Kidney (tissue), 14 donors: ENCODE results near the gene RNF39. TPM values are rescaled to one million over a fixed set of nuclear protein-coding genes. Genes with fewer than 3 reads are reported as not detected.

Experiments used
- DNase-seq, 5 donors: peaks; one replicate each; pipeline ENCODE4 v3.0.0-alpha.2; 2013 to 2020
- FAIRE-seq: peaks from 2 replicates; lab custom pipeline; 2012; peaks lifted over from hg19 to GRCh38; lab: Jason Lieb, UNC
- H3K27ac ChIP-seq, 2 donors: one replicate each; pipeline ENCODE4 v1.7.0; 2013; ENCODE audit warnings: low read depth in 2 of 2, low read length in 2 of 2, inconsistent platforms in 1 of 2
- H3K27me3 ChIP-seq: one replicate; pipeline ENCODE4 v1.7.1; 2013; ENCODE audit warnings: low read length, inconsistent platforms; ENCODE audit not compliant: control insufficient read depth, insufficient read depth
- H3K36me3 ChIP-seq, 3 donors: one replicate each; pipeline versions ENCODE4 v1.7.0 to v1.7.1; 2013; ENCODE audit warnings: low read length in 3 of 3, control low read depth in 1 of 3, inconsistent platforms in 1 of 3; ENCODE audit not compliant: insufficient read depth in 3 of 3, control insufficient read depth in 2 of 3
- H3K4me1 ChIP-seq, 3 donors: one replicate each; pipeline versions ENCODE4 v1.7.0 to v1.7.1; 2013; ENCODE audit warnings: low read length in 3 of 3, inconsistent platforms in 1 of 3, low read depth in 1 of 3; ENCODE audit not compliant: control insufficient read depth in 2 of 3, insufficient read depth in 2 of 3
- H3K4me3 ChIP-seq, 3 donors: one replicate each; pipeline versions ENCODE4 v1.7.0 to v1.8.1; 2013; ENCODE audit warnings: low read length in 3 of 3, control low read depth in 1 of 3, inconsistent platforms in 1 of 3
- H3K9ac ChIP-seq, 3 donors: one replicate each; pipeline versions ENCODE4 v1.7.0 to v1.7.1; 2013; ENCODE audit warnings: low read length in 3 of 3, control low read depth in 1 of 3, inconsistent platforms in 1 of 3
- H3K9me3 ChIP-seq, 3 donors: one replicate each; pipeline versions ENCODE4 v1.7.0 to v1.7.1; 2013; ENCODE audit warnings: low read length in 3 of 3, control low read depth in 1 of 3, inconsistent platforms in 1 of 3; ENCODE audit not compliant: control insufficient read depth in 2 of 3, insufficient read depth in 1 of 3
- intact Hi-C: fragments of 100-400 bp; cut with DNase I; formaldehyde crosslinking; loops from one replicate; pipeline ENCODE4 v1.11.1; 2022
- polyA plus RNA-seq: library from polyadenylated mRNA; stranded (reverse); fragments of 350-450 nt; fragmentation: Illumina TruSeq; extraction: RNeasy Lipid Tissue Mini Kit (QIAGEN cat#74804); gene quantifications from one replicate; pipeline ENCODE4 v1.2.3, GENCODE V29; 2014; ENCODE audit warnings: low read depth, low replicate concordance; ENCODE audit not compliant: insufficient read depth
- total RNA-seq: library from RNA; stranded (reverse); fragmentation: NEBNext Ultra II Directional; extraction: Animal tissue kit (Norgen Biotek cat#: 25700); gene quantifications from one replicate; pipeline ENCODE4 v1.2.1, GENCODE V29; 2021
- TF ChIP-seq, protein P1 (sequence below): IDR thresholded peaks from 3 replicates; pipeline ENCODE4 v1.5.1; 2012; ENCODE audit warnings: mild to moderate bottlenecking, moderate library complexity, borderline replicate concordance; ENCODE audit not compliant: insufficient read depth; ENCODE audit errors: extremely low read depth
- donor health status: control.
- donor health status: control.
- donor health status: control.
- donor health status: control.
- donor health status: control.
- donor health status: DM: yes; HTN: yes; CAD: no.
- donor health status: Normal renal cell carcinoma (clear cell type).

RNF39 gene
- total and polyA plus RNA-seq, 2 donors from 2014 or later, result 1.3 TPM; not detected in 1

DNA sequence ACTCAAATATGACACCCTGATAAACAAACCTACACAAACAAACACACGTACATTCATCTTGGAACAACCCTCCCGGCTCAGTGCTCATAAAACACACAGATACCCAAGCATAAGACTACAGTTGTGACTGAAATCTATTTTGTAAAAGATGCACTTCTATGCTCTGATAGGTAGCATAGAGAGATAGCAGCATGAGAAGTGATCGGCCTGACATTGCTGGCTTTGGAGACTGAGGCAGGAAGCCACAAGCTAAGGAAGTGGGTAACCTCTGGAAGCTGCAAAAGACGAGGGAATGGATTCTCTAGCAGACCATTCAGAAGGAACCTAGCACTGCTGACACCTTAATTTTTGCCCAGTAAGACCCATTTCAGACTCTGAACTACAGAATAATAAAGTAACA is 1.6 kb upstream of the RNF39 start:
- peaks cover 50% of the 10 kb centered on the region for H3K27me3 ChIP-seq
- no peaks in the 10 kb centered on the region for H3K9me3 ChIP-seq
- FAIRE-seq (no peak), DNase-seq (no peak)
- intact Hi-C loops, result no loop called here
- H3K27ac ChIP-seq, result no peak overlapping the region
- H3K4me3 ChIP-seq, result no peak overlapping the region
- no peak overlapping the region for H3K9ac ChIP-seq
- peaks cover 0 to 8% (median 3%) of the 10 kb centered on the region in 3 donors for H3K4me1 ChIP-seq
- H3K36me3 ChIP-seq, result no peaks in the 10 kb centered on the region
- TF ChIP-seq, protein P1, sequence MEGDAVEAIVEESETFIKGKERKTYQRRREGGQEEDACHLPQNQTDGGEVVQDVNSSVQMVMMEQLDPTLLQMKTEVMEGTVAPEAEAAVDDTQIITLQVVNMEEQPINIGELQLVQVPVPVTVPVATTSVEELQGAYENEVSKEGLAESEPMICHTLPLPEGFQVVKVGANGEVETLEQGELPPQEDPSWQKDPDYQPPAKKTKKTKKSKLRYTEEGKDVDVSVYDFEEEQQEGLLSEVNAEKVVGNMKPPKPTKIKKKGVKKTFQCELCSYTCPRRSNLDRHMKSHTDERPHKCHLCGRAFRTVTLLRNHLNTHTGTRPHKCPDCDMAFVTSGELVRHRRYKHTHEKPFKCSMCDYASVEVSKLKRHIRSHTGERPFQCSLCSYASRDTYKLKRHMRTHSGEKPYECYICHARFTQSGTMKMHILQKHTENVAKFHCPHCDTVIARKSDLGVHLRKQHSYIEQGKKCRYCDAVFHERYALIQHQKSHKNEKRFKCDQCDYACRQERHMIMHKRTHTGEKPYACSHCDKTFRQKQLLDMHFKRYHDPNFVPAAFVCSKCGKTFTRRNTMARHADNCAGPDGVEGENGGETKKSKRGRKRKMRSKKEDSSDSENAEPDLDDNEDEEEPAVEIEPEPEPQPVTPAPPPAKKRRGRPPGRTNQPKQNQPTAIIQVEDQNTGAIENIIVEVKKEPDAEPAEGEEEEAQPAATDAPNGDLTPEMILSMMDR, result no peak

DNA sequence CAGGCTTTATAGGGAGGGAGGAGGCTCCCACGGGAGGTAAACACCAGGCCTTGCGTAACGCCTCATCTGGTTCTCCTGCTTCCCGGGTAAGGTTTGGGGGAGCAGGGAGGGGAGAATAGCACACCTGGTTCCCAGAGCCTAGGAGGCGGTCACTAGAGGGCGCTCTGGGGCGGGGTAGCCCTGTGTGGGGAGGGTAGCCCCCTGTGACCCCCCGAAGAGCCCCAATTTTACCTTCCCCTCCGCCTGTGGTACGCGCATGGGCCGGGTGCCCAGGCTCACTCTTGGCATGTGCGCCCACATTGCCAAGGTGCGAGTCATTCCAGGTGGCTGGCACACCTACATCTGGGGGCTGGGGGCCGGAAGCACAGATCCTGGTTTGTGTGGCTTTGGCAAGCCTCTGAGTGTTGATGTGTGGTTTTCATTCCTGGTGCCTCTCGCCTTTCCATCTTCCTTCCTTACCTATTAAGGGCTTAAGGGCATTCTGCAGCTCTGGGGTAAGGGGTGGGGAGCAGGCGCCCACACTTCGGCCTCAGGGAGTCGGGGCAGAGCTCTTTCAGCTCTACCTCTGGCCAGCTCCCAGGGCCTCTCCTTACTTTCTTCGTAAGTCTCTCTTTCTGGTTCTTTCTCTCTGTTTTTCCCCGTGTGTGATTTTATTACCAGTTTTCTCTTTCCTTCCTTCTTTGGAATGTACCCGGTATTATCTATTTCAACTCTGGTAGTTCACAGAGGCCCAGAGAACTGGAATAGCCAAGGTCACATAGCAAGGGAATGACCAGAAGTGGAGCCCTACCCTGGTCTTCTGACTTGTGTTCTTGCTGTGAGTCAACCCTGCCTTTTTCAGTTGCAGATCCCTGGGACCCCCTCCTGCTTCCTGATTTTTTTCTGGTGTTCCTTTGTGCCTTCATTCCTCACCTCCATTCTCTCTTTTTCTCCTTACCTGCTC is 492 bp upstream of the RNF39 start:
- FAIRE-seq (no peak), DNase-seq (peak in 2 of 5 donors; percentile 12 to 88)
- Histone ChIP-seq H3K27me3 (peaks cover 57% of the 10 kb centered on the region), H3K36me3 (no peaks in the 10 kb centered on the region), H3K4me1 (peaks cover 0 to 8% (median 3%) of the 10 kb centered on the region in 3 donors), H3K27ac (no peak overlapping the region), H3K9me3 (no peaks in the 10 kb centered on the region), H3K9ac (no peak overlapping the region), H3K4me3 (no peak overlapping the region)
- TF ChIP-seq, protein P1, result no peak
- intact Hi-C loops, result no loop called here

DNA sequence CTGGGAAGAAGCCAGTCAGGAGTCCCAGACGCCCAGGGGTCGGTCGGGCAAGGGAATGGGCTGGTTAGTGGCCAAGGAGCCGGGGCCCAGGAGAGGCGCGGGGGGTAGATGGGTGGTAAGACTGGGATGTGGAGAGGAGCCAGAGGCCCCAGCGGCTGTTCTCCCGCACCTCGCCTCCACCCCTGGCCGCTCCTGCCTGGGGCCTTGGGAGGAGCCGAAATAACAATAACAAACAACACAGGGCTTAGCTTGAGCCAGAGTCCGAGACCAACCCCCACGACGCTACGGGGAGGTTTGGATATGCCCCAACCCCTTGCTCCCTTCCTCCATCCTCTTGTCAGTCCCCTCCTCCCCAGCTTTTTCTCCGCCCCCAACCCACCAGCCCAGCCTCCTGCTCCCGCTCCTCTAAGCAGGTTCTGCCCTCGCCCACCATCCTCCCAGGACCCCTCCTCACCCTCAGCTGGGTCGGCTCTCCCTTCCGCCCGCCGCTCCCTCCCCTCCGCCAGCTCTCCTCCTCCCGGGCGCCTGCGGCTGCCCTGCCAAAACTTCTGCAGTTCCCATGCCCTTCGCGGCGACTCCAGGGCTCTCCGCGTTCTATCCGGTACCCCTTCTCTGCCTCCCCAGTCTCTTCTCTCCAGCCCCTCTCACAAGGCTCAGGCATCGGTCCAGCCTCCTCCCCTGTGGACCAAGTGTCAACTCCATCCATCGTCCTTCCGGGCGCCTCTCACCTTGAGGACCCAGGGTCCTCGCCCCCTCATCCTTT is 1.1 kb downstream of the RNF39 start:
- H3K27ac ChIP-seq, result no peak overlapping the region

More for the DNA sequence above, 1.1 kb downstream of the RNF39 start:
- FAIRE-seq, result no peak
- H3K27me3 ChIP-seq, result peaks cover 57% of the 10 kb centered on the region
- H3K9ac ChIP-seq, result no peak overlapping the region
- peaks cover 0 to 8% (median 3%) of the 10 kb centered on the region in 3 donors for H3K4me1 ChIP-seq
- H3K36me3 ChIP-seq, result peaks cover 0 to under 1% (median 0%) of the 10 kb centered on the region in 3 donors
- H3K4me3 ChIP-seq, result peak overlapping the region in 1 of 3 donors; percentile 21
- DNase-seq, result peak in 4 of 5 donors; percentile 22 to 72 (median 44)
- intact Hi-C loops, result no loop called here
- no peaks in the 10 kb centered on the region for H3K9me3 ChIP-seq
- TF ChIP-seq, protein P1, result no peak
